Progenitor cell of endocrine pancreas (in vitro differentiated cells): ENCODE results near the gene FSCN2. TPM values are rescaled to one million over a fixed set of nuclear protein-coding genes. Genes with fewer than 3 reads are reported as not detected.

ENCODE experiments used
- DNase-seq: peaks from one replicate; pipeline ENCODE4 v3.0.0; 2021; ENCODE audit warnings: low spot score; ENCODE audit not compliant: unreplicated experiment
- H3K27ac Mint-ChIP-seq: 2 replicates; pipeline ENCODE4 v1.8.0; 2021; ENCODE audit warnings: mild to moderate bottlenecking, moderate library complexity, mixed read lengths
- H3K27me3 Mint-ChIP-seq: 2 replicates; pipeline ENCODE4 v1.8.0; 2021; ENCODE audit warnings: mixed read lengths
- H3K36me3 Mint-ChIP-seq: 2 replicates; pipeline ENCODE4 v1.8.0; 2022; ENCODE audit warnings: mixed read lengths; ENCODE audit not compliant: insufficient read depth
- H3K4me1 Mint-ChIP-seq: 2 replicates; pipeline ENCODE4 v1.8.0; 2021; ENCODE audit warnings: low read depth, mixed read lengths
- H3K4me3 Mint-ChIP-seq: 2 replicates; pipeline ENCODE4 v1.8.0; 2021; ENCODE audit warnings: low read depth, mild to moderate bottlenecking, moderate library complexity, mixed read lengths
- H3K9me3 Mint-ChIP-seq: 2 replicates; pipeline ENCODE4 v1.8.0; 2021; ENCODE audit warnings: low read depth, mixed read lengths
- CTCF ChIP-seq: fragments of 200-600 bp; sonication (generic); IDR thresholded peaks from one replicate; pipeline ENCODE4 v1.5.0; 2021; ENCODE audit warnings: antibody characterized with exemption, mild to moderate bottlenecking; ENCODE audit not compliant: unreplicated experiment
- total RNA-seq: library from RNA; stranded (reverse); gene quantifications from 2 replicates; pipeline ENCODE4 v1.2.1, GENCODE V29; 2021

Gene FSCN2
- total RNA-seq, 1 donor from 2014 or later = 5.3 TPM

DNA sequence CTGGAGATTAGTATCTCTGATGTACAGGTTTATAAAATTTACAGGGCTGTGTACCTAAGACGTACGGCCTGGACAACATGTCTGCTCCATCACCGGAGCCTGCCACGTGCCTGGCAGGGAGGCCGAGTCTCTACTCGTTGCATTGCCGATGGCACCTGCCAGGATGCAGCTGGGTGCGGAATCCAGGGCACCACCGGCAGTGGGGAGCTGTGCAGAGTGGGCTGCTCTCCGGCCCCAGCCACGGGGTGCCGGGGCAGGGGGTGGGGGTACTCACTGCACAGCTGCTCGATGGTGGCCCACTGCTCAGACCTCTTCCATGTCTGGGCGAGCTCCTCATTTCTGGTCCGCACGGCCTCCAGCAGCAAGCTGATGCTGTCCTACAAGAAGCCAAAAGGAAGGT lies 37.1 kb downstream of the FSCN2 start:
- TF ChIP-seq CTCF = no peak
- no peaks in the 10 kb centered on the region for H3K4me1 Mint-ChIP-seq
- no peaks in the 10 kb centered on the region for H3K27me3 Mint-ChIP-seq

GRCh38 chr17:81566461-81567126 lies 38.4 kb downstream of the FSCN2 start:
- no peak for DNase-seq
- Mint-ChIP-seq H3K9me3 (no peaks in the 10 kb centered on the region), H3K4me3 (no peak overlapping the region), H3K36me3 (peaks cover 13% of the 10 kb centered on the region), H3K27ac (no peak overlapping the region), H3K27me3 (no peaks in the 10 kb centered on the region), H3K4me1 (no peaks in the 10 kb centered on the region)
- TF ChIP-seq CTCF = no peak

More for the DNA sequence above, 37.1 kb downstream of the FSCN2 start:
- no peak for DNase-seq
- no peak overlapping the region for H3K4me3 Mint-ChIP-seq
- peaks cover 17% of the 10 kb centered on the region for H3K36me3 Mint-ChIP-seq
- H3K27ac Mint-ChIP-seq = no peak overlapping the region
- no peaks in the 10 kb centered on the region for H3K9me3 Mint-ChIP-seq

GRCh38 chr17:81567191-81567590 lies 39.0 kb downstream of the FSCN2 start:
- DNase-seq = no peak
- Mint-ChIP-seq H3K27me3 (no peaks in the 10 kb centered on the region), H3K9me3 (no peaks in the 10 kb centered on the region), H3K27ac (no peak overlapping the region), H3K36me3 (peaks cover 13% of the 10 kb centered on the region), H3K4me3 (no peak overlapping the region), H3K4me1 (no peaks in the 10 kb centered on the region)
- no peak for TF ChIP-seq CTCF

DNA sequence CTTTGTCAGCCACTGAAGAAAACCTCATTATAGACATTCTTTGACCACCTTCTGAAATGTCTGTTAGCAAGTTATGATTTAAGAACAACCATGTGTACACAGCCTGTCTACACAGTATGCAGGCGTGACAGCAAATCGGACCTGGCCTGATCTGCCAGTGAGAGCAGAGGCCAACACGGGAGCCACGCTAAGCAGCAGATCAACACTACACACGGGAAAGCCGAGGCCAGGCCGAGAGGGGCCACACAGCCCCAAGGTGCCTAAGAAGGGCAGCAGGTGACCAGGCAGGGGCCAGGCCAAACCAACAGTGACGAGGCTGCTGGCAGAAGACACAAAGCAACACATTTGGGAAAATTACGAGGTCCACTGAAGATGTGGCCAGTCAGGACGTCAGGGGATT lies 40.2 kb downstream of the FSCN2 start:
- TF ChIP-seq CTCF = no peak
- no peaks in the 10 kb centered on the region for H3K27me3 Mint-ChIP-seq
- peaks cover 16% of the 10 kb centered on the region for H3K36me3 Mint-ChIP-seq
- peak overlapping the region; percentile 15 for H3K27ac Mint-ChIP-seq
- H3K4me3 Mint-ChIP-seq = no peak overlapping the region
- H3K9me3 Mint-ChIP-seq = no peaks in the 10 kb centered on the region
- H3K4me1 Mint-ChIP-seq = no peaks in the 10 kb centered on the region
- no peak for DNase-seq

DNA sequence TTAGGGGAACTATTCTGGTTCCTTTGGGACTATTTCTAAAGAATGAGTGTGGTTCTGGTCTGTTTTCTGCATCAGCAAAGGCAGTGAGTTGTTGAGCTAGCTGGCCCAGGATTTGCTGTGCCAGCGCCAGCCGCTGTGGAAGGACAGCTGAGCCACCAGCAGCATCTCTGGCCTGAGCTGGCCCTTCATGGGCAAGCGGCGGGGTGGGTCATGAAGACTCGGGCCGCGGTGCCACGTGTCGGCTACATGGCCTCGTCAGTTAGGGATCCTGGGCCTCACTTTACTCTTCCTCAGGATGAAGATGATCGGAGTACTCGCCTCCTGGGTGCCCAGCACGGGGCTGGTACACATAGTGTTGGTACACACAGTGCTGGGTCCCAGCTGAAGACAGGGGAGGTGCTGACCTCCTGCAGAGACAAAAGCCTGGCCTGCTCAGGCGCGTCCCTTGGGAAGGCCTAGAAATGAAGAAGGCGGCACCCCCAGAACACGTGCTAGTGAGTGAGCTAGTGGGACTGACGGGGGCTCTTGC lies 41.9 kb downstream of the FSCN2 start:
- Mint-ChIP-seq H3K27me3 (no peaks in the 10 kb centered on the region), H3K4me1 (no peaks in the 10 kb centered on the region), H3K4me3 (no peak overlapping the region), H3K9me3 (no peaks in the 10 kb centered on the region), H3K36me3 (peaks cover 18% of the 10 kb centered on the region), H3K27ac (no peak overlapping the region)
- DNase-seq = no peak
- no peak for TF ChIP-seq CTCF
